Activated CD4-positive, alpha-beta memory T cell treated with anti-CD3 and anti-CD28 coated beads, Interleukin-2, amount 10 ng/mL, durations not matched to agents 7 days and 5 days (primary cell): ENCODE results near the gene CNTFR. TPM values are rescaled to one million over a fixed set of nuclear protein-coding genes. Genes with fewer than 3 reads are reported as not detected.

Experiments used
- CTCF ChIA-PET: fragments of 350-600 bp; sonication (Branson Sonifier 250); formaldehyde crosslinking; loops from one replicate; lab custom pipeline; 2021; ENCODE audit warnings: antibody characterized with exemption, inconsistent platforms; lab: Charles Lee
- POLR2A ChIA-PET: fragments of 350-600 bp; sonication (Branson Sonifier 250); formaldehyde crosslinking; loops from one replicate; lab custom pipeline; 2021; ENCODE audit warnings: antibody characterized with exemption; lab: Charles Lee
- DNase-seq: peaks from one replicate; pipeline ENCODE4 v3.0.0-alpha.2; 2020
- H3K27ac Mint-ChIP-seq: one replicate; pipeline ENCODE4 v1.8.0; 2021; ENCODE audit warnings: mild to moderate bottlenecking, mixed read lengths
- H3K27me3 Mint-ChIP-seq: one replicate; pipeline ENCODE4 v1.8.0; 2021; ENCODE audit warnings: mixed read lengths
- H3K36me3 Mint-ChIP-seq: one replicate; pipeline ENCODE4 v1.8.0; 2021; ENCODE audit warnings: low read depth, mixed read lengths
- H3K4me1 Mint-ChIP-seq: one replicate; pipeline ENCODE4 v1.8.0; 2021; ENCODE audit warnings: mixed read lengths
- H3K4me3 Mint-ChIP-seq: one replicate; pipeline ENCODE4 v1.8.0; 2021; ENCODE audit warnings: mild to moderate bottlenecking, mixed read lengths
- H3K9me3 Mint-ChIP-seq: one replicate; pipeline ENCODE4 v1.8.0; 2021; ENCODE audit warnings: mixed read lengths
- total RNA-seq, 2 experiments: library from RNA; stranded (reverse); gene quantifications; one replicate each; pipeline ENCODE4 v1.2.3, GENCODE V29; 2021

The CNTFR gene
- total RNA-seq, 2 experiments from 2014 or later = not detected

- ChIA-PET CTCF (interaction anchor here (0.9 kb wide), 1 partner anchor 14 kb away, joined by 3 read pairs; no protein-coding TSS in a partner anchor), POLR2A (interaction anchor here (1.0 kb wide), 1 partner anchor 21 kb away, joined by 3 read pairs; the partner anchor contains the start of gene DCTN3)
- no peaks in the 10 kb centered on the region for H3K4me1 Mint-ChIP-seq
- H3K9me3 Mint-ChIP-seq = no peaks in the 10 kb centered on the region
- no peak for DNase-seq
- H3K27ac Mint-ChIP-seq = no peak overlapping the region
- H3K4me3 Mint-ChIP-seq = no peak overlapping the region
- peaks cover 20% of the 10 kb centered on the region for H3K27me3 Mint-ChIP-seq
- no peaks in the 10 kb centered on the region for H3K36me3 Mint-ChIP-seq
Observed at GRCh38 chr9:34599546-34599945, 10.0 kb upstream of the CNTFR start.

GRCh38 chr9:34594177-34594576 is 4.7 kb upstream of the CNTFR start:
- H3K27ac Mint-ChIP-seq = no peak overlapping the region
- no peaks in the 10 kb centered on the region for H3K9me3 Mint-ChIP-seq
- no peak for DNase-seq
- H3K36me3 Mint-ChIP-seq = no peaks in the 10 kb centered on the region
- H3K4me3 Mint-ChIP-seq = no peak overlapping the region
- H3K4me1 Mint-ChIP-seq = peaks cover 25% of the 10 kb centered on the region
- POLR2A ChIA-PET = no interaction called here
- peaks cover 42% of the 10 kb centered on the region for H3K27me3 Mint-ChIP-seq
- CTCF ChIA-PET = interaction anchor here (3.0 kb wide), 1 partner anchor 10 kb away, joined by 12 read pairs; no protein-coding TSS in a partner anchor

- CTCF ChIA-PET = interaction anchor here (2.0 to 3.0 kb wide), 4 partner anchors 11 to 189 kb away, joined by 8 to 12 read pairs (median 9); no protein-coding TSS in a partner anchor
- DNase-seq = no peak
- H3K4me1 Mint-ChIP-seq = peaks cover 34% of the 10 kb centered on the region
- POLR2A ChIA-PET = no interaction called here
- peaks cover 53% of the 10 kb centered on the region for H3K27me3 Mint-ChIP-seq
- H3K36me3 Mint-ChIP-seq = no peaks in the 10 kb centered on the region
- no peaks in the 10 kb centered on the region for H3K9me3 Mint-ChIP-seq
- no peak overlapping the region for H3K27ac Mint-ChIP-seq
- H3K4me3 Mint-ChIP-seq = no peak overlapping the region
Observed at GRCh38 chr9:34592895-34593601, 3.5 kb upstream of the CNTFR start.

GRCh38 chr9:34591917-34592866 is 2.7 kb upstream of the CNTFR start:
- POLR2A ChIA-PET = interaction anchor here (1.1 kb wide), 1 partner anchor 19 kb away, joined by 6 read pairs; no protein-coding TSS in a partner anchor

GRCh38 chr9:34591248-34591916 is 1.9 kb upstream of the CNTFR start:
- H3K27me3 Mint-ChIP-seq = peaks cover 70% of the 10 kb centered on the region
- peak overlapping the region; percentile 13 for H3K4me3 Mint-ChIP-seq
- DNase-seq = peak; percentile 77
- no peaks in the 10 kb centered on the region for H3K36me3 Mint-ChIP-seq
- H3K4me1 Mint-ChIP-seq = peaks cover 34% of the 10 kb centered on the region
- no peak overlapping the region for H3K27ac Mint-ChIP-seq
- no peaks in the 10 kb centered on the region for H3K9me3 Mint-ChIP-seq
- ChIA-PET CTCF (interaction anchor here (0.7 to 2.5 kb wide), 16 partner anchors 9 to 187 kb away, joined by 3 to 10 read pairs (median 4); partner anchors contain the start of genes DCTN3 and GALT), POLR2A (interaction anchor here (1.1 kb wide), 1 partner anchor 20 kb away, joined by 6 read pairs; no protein-coding TSS in a partner anchor)

More at GRCh38 chr9:34591917-34592866, 2.7 kb upstream of the CNTFR start:
- DNase-seq = no peak
- Mint-ChIP-seq H3K4me3 (peak overlapping the region; percentile 13), H3K9me3 (no peaks in the 10 kb centered on the region), H3K4me1 (peaks cover 34% of the 10 kb centered on the region), H3K36me3 (no peaks in the 10 kb centered on the region), H3K27ac (no peak overlapping the region), H3K27me3 (peaks cover 62% of the 10 kb centered on the region)
- CTCF ChIA-PET = interaction anchor here (0.5 to 3.0 kb wide), 15 partner anchors 9 to 188 kb away, joined by 3 to 12 read pairs (median 5); partner anchors contain the start of genes DCTN3 and GALT

GRCh38 chr9:34590381-34591247 is 1.1 kb upstream of the CNTFR start:
- peaks cover 34% of the 10 kb centered on the region for H3K4me1 Mint-ChIP-seq

GRCh38 chr9:34588671-34589635 is 571 bp downstream of the CNTFR start:
- CTCF ChIA-PET = no interaction called here
- POLR2A ChIA-PET = no interaction called here
- Mint-ChIP-seq H3K4me3 (peak overlapping the region; percentile 47), H3K4me1 (peaks cover 34% of the 10 kb centered on the region), H3K27ac (peak overlapping the region; percentile 13), H3K9me3 (no peaks in the 10 kb centered on the region), H3K36me3 (no peaks in the 10 kb centered on the region), H3K27me3 (peaks cover 83% of the 10 kb centered on the region)
- DNase-seq = no peak

More at GRCh38 chr9:34590381-34591247, 1.1 kb upstream of the CNTFR start:
- peak overlapping the region; percentile 21 for H3K4me3 Mint-ChIP-seq
- no peak overlapping the region for H3K27ac Mint-ChIP-seq
- H3K9me3 Mint-ChIP-seq = no peaks in the 10 kb centered on the region
- DNase-seq = no peak
- CTCF ChIA-PET = interaction anchor here (0.8 to 2.5 kb wide), 11 partner anchors 8 to 187 kb away, joined by 3 to 10 read pairs (median 6); partner anchors contain the start of gene DCTN3
- POLR2A ChIA-PET = no interaction called here
- H3K27me3 Mint-ChIP-seq = peaks cover 77% of the 10 kb centered on the region
- no peaks in the 10 kb centered on the region for H3K36me3 Mint-ChIP-seq

- POLR2A ChIA-PET = no interaction called here
- no peaks in the 10 kb centered on the region for H3K36me3 Mint-ChIP-seq
Observed at GRCh38 chr9:34587271-34587670, 2.3 kb downstream of the CNTFR start.

GRCh38 chr9:34585946-34586669 is 3.4 kb downstream of the CNTFR start:
- no peak overlapping the region for H3K4me3 Mint-ChIP-seq
- DNase-seq = no peak

More at GRCh38 chr9:34587271-34587670, 2.3 kb downstream of the CNTFR start:
- Mint-ChIP-seq H3K4me1 (peaks cover 31% of the 10 kb centered on the region), H3K4me3 (no peak overlapping the region), H3K27ac (no peak overlapping the region), H3K27me3 (peaks cover 79% of the 10 kb centered on the region), H3K9me3 (no peaks in the 10 kb centered on the region)
- CTCF ChIA-PET = interaction anchor here (0.5 to 1.1 kb wide), 4 partner anchors 15 to 380 kb away, joined by 3 to 7 read pairs (median 4); partner anchors contain the start of gene SIGMAR1
- DNase-seq = no peak

GRCh38 chr9:34584970-34585369 is 4.6 kb downstream of the CNTFR start:
- Mint-ChIP-seq H3K27me3 (peaks cover 76% of the 10 kb centered on the region), H3K4me1 (peaks cover 11% of the 10 kb centered on the region), H3K27ac (no peak overlapping the region), H3K9me3 (no peaks in the 10 kb centered on the region), H3K36me3 (no peaks in the 10 kb centered on the region), H3K4me3 (no peak overlapping the region)
- no peak for DNase-seq
- CTCF ChIA-PET = no interaction called here
- POLR2A ChIA-PET = no interaction called here

More at GRCh38 chr9:34585946-34586669, 3.4 kb downstream of the CNTFR start:
- Mint-ChIP-seq H3K27me3 (peaks cover 76% of the 10 kb centered on the region), H3K36me3 (no peaks in the 10 kb centered on the region), H3K9me3 (no peaks in the 10 kb centered on the region), H3K4me1 (peaks cover 22% of the 10 kb centered on the region), H3K27ac (no peak overlapping the region)
- CTCF ChIA-PET = no interaction called here
- POLR2A ChIA-PET = no interaction called here
